Measurements from ENCODE around the gene MRM1.
"Not testable (repeated sequence)": the region's sequence is repeated elsewhere in the genome, so short reads cannot be mapped to it uniquely, and the experiment has no call there.

Gene MRM1

GRCh38 chr17:36602030-36602748, 806 bp downstream of the MRM1 start:
- no peak for DNase-seq

DNA sequence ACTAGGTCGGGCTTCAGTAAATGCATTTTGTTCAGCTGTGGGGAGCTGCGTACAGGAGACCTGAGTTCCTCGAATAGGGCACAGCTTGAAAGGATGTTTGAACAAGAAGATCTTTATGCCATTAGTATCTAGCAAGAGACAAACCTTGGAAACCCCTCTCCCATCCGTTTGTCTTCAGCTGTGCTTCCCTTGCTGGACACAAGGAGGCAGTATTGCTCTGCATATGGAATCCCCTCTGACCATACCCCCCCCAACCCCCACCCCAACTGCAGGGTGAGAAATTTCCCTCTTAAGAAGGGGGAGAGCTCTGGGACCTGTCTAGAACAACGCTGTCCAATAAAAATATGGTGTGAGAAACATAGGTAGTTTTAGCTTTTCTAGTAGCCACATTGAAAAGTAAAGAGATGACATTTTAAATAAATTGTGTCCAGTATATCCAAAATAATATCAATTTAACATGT, 1.6 kb downstream of the MRM1 start:
- DNase-seq: peak; percentile 83

DNA sequence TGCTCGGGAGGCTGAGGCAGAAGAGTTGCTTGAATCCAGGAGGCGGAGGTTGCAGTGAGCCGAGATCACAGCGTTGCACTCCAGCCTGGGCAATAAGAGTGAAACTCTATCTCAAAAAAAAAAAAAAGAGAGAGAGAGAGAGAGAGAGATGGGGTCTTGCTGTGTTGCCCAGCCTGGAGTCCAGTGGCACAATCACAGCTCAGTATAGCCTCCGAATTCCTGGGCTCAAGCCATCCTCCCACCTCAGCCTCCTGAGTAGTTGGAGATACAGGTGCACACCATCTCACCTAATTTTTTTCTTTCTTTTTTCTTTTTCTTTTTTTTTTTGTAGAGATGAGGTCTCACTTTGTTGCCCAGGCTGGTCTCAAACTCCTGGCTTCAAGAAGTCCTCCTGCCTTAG, 3.6 kb downstream of the MRM1 start:
- DNase-seq: not testable (repeated sequence)

- DNase-seq: no peak
These were observed 6.9 kb downstream of the MRM1 start for GRCh38 chr17:36608280-36608679.

- DNase-seq: no peak
These were observed 7.6 kb downstream of the MRM1 start for GRCh38 chr17:36608794-36609497.

GRCh38 chr17:36609498-36609862, 8.1 kb downstream of the MRM1 start:
- DNase-seq: no peak

GRCh38 chr17:36610474-36610873, 9.1 kb downstream of the MRM1 start:
- DNase-seq: no peak

- no peak for DNase-seq
These were observed 10.1 kb downstream of the MRM1 start for GRCh38 chr17:36611345-36612072.

GRCh38 chr17:36612323-36612722, 10.9 kb downstream of the MRM1 start:
- no peak for DNase-seq

GRCh38 chr17:36613155-36613554, 11.8 kb downstream of the MRM1 start:
- DNase-seq: no peak

GRCh38 chr17:36614081-36614480, 12.7 kb downstream of the MRM1 start:
- no peak for DNase-seq

DNA sequence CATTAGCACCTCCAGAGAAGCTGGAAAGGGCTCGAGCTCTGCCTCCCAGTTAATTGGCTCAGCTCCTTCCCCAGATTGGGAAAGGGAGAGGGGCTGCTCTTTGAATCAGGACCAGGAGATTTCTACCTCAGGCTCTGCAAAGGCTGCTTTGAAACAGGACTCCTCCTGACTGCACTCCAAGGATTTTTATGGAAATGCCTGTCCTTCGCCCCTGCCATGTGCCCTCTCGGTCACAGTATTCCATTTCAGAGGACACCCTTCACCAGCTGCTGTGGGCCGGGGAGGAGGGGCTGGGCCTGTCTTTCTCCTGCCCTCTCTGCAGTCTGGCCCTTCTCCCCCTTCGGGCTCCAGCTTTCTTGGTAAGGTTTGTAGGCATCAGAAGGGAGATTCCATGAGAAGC, 13.6 kb downstream of the MRM1 start:
- DNase-seq: no peak

GRCh38 chr17:36616061-36617029, 15.0 kb downstream of the MRM1 start:
- DNase-seq: no peak

GRCh38 chr17:36617773-36618172, 16.4 kb downstream of the MRM1 start:
- DNase-seq: no peak

DNA sequence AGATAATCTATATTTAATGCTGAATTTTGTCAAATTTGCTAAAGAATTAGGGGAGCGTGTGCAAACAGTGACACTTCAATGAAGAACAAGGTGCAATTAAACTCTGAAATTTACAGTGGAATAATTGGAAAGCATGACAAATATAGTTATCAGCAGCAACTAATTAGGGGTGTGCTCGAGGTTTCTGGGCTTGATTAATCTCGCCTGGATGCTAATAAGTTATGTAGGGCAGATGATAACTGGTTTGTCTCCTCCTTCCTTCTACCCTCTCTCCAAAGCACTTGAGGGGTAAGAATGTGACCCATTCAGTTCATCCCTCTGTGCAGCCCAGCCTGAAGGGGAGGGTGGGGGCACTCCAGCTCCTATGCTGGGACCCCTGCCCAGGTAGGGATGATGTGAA, 21.9 kb downstream of the MRM1 start:
- DNase-seq: no peak

GRCh38 chr17:36625188-36625587, 23.8 kb downstream of the MRM1 start:
- DNase-seq: no peak

GRCh38 chr17:36627101-36627500, 25.7 kb downstream of the MRM1 start:
- no peak for DNase-seq

DNA sequence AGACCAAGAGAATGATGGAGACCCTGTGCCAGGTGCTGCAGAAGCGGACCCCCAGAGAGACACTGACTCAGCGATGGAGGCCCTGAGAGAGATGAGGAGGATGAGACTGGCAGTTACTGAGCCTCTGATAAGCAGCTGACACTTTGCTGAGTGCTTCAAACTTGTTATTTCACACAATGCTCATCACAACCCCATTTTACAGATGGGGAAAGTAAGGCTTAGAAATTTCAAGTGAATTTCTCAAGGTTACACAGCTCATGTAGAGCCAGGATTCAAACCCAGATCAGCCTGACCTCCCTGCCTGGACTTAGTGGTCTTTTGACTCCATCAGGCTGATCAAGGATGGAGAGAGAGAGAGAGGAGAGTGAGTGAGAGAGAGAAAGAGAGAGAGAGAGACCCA, 27.2 kb downstream of the MRM1 start:
- DNase-seq: no peak

- DNase-seq: peak; percentile 79
These were observed 28.0 kb downstream of the MRM1 start for GRCh38 chr17:36629252-36629847.

DNA sequence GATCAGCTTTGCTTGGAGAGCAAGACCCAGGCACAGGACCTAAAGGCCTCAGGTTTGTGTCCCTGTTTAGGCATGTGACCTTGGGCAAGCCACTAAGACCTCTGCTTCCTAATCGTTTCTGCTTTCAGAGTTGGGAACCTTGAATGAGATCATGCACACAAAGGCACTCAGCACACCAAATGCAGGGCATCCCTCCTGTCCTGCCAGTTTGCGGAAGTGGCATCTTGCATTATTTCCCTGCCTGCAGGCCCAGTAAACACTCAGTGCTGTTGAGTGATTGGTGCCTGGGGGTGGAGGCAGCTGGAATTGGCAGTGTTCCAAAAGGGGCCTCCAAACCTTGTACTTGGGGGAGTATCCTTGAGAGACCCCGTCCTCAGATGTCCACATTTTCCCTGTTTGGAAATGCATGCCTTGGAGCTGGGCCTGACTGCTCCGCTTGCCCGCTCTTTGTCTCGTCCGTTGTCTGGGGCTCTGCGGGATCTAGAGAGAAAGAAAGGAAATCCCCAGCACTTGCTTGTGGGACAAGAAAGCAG, 28.7 kb downstream of the MRM1 start:
- DNase-seq: no peak

DNA sequence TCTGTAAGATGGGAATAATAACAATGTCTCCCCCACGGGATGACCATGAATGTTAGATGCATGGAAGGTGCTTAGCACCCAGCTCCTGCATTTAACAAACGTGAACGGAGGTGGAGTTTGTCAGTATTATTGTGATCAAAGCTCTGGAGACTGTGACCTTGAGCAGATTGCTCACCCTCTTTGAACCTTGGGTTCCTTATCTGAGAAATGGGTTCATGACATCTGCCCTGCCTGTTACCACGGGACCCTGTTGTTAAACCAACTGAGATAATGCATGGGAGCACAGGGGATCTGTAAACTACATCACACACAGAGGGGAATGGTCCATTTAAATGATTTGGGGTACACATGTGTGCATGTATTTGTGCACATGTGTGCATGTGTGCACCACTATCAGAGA, 29.6 kb downstream of the MRM1 start:
- DNase-seq: no peak

Measured in CD4-positive, alpha-beta T cell treated with Interleukin-21 for 1 hour (primary cell).